Right renal cortex interstitium (tissue), 3 donors: ENCODE measurements around the gene NEK5. TPM values are rescaled to one million over a fixed set of nuclear protein-coding genes. Genes with fewer than 3 reads are reported as not detected.
"Not testable (repeated sequence)": the region's sequence is repeated elsewhere in the genome, so short reads cannot be mapped to it uniquely, and the experiment has no call there.

Source experiments
- DNase-seq, 3 donors: peaks; one replicate each; pipeline ENCODE4 v3.0.0-alpha.2; 2013; ENCODE audit warnings: low read depth in 3 of 3, low spot score in 2 of 3
- polyA plus RNA-seq, 3 donors: library from polyadenylated mRNA; unstranded; fragments of 120-200 nt; gene quantifications; one replicate each; pipeline ENCODE4 v1.2.1, GENCODE V29; 2013; ENCODE audit not compliant: insufficient read length in 3 of 3

NEK5 gene
- polyA plus RNA-seq, 3 donors: 3.0 to 4.1 (median 3.3) TPM

DNA sequence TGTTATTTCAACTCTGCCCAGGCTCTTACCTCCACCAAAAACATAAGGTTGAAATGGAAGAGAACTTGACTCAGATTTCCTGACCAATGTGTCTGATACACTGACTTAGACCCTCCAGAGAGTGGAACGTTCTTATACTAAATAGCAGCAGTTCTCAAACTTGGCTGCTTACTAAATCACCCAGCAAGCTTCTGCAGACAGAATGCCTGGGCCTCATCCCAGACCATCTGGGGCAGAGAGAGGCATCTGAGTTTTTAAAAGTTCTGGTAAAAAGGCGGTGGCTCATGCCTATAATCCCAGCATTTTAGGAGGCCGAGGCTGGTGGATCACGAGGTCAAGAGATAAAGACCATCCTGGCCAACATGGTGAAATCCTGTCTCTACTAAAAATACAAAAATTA is 46.3 kb downstream of the NEK5 start:
- DNase-seq: no peak

DNA sequence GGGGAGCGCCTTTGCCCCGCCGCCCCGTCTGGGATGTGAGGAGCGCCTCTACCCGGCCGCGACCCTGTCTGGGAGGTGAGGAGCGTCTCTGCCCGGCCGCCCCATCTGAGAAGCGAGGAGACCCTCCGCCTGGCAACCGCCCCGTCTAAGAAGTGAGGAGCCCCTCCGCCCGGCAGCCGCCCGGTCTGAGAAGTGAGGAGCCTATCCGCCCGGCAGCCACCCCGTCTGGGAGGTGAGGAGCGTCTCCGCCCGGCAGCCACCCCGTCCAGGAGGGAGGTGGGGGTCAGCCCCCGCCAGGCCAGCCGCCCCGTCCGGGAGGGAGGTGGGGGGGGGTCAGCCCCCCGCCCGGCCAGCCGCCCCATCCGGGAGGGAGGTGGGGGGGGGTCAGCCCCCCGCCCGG is 49.0 kb downstream of the NEK5 start:
- DNase-seq: not testable (repeated sequence)

DNA sequence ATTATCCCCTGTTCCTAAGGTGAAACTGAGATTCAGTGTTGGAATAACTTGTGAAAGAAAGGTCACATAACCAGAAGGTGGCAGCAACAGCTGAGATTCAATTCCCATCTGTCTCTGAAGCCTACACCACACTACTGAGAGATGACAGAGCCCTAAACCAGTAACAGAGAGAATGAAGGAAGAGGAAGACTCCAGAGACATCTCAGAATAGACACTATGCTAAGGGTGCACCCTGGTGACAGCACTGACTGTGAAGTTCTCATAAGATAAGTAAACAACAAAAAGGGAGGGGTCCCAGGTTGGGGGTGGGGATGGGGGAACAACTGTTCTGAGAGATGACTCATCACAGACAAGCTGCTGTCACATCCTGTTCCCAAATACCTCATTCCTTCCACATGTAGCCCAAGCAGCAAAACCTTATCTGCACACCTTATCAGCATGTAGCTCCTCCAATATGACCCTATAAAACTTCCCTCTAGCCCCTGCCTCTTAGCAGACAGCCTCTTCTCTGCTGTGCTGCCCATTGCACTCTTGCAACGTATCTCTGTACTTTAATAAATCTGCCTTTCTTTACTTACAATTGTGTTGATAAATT is 57.8 kb downstream of the NEK5 start:
- DNase-seq: no peak

GRCh38 chr13:52067237-52067636 is 61.6 kb downstream of the NEK5 start:
- DNase-seq: no peak

- no peak for DNase-seq
These were observed 67.3 kb downstream of the NEK5 start for GRCh38 chr13:52061587-52061986.

DNA sequence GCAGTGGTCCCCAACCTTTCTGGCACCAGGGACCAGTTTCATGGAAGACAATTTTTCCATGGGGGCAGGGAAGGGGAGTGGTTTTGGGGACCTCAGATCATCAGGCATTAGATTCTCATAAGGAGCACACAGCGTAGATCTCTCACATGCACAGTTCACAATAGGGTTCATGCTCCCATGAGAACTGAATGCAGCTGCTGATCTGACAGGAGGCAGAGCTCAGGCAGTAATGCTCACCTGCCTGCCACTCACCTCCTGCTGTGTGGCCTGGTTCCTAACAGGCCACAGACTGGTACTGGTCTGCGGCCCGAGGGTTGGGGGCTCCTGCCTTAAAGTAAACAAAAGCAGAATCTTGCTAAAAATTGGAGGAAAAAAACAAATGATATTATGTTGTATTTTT is 67.8 kb downstream of the NEK5 start:
- DNase-seq: not testable (repeated sequence)

DNA sequence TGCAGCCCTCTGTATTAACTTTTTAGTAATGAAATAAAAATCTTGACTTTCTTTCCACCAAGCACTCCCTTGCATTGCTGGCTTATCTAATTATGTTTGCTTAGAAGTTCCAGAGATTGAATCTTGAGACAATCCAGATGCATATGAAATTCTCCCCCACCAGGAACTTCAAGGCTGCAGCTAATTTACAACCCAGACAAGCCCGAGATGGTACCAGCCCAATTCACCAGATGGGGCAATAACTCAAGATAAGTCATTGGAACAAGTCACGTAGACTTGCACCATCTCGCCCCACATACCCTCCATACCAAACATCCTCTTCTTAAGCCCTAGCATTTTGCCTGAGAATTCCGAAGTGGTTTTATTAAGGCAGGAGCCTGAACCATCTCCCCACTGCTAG is 75.4 kb downstream of the NEK5 start:
- DNase-seq: no peak

DNA sequence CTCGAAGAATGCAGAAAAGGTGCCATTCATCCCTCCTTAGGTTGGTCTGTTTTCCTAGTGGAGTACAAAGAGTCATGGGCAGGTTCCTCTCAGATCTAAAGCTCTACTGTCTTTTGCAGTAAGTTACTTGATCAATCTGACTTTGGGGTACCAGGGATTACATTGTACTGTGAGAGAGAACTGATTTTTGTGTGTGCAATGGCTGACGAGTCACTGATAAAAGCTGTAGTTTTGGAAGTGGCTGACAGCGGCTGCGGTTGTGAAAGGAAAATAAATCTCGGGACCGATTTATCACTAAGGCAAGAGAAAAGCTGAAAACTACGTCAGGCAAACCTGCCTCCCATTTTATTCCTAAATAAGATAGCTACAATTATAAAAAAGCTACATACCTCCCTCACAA is 77.5 kb downstream of the NEK5 start:
- no peak for DNase-seq

DNA sequence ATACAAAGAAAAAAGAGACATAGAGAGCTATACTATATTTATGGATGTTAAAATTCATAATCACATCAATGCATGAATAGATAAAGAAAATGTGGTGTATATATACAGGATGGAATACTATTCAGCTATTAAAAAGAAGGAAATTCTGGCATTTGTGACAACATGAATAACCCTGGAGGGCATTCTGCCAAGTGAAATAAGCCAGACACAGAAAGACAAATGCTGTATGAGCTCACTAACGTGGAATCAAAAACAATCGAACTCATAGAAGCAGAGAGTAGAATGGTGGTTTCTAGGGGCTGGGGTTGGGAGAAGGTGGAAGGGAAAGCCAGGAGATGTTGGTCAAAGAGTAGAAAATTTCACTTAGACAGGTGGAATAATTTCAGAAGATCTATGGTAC is 80.4 kb downstream of the NEK5 start:
- DNase-seq: no peak

DNA sequence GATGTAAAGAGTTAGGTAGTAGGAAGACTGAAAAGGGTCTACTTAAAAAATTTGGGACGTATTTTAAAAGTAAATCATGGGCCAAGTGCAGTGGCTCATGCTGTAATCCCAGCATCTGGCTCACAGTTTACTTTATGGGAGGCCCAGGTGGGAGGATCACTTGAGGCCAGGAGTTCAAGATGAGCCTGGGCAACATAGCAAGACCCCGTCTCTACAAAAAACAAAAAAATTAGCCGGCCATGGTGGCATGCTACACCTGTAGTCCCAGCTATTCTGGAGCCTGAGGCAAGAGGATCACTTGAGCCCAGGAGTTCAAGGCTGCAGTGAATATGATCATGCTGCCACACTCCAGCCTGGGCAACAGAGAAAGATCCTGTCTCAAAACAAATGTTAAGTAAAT is 81.4 kb downstream of the NEK5 start:
- no peak for DNase-seq

GRCh38 chr13:52043675-52044074 is 85.2 kb downstream of the NEK5 start:
- DNase-seq: no peak

- no peak for DNase-seq
These were observed 92.8 kb downstream of the NEK5 start for GRCh38 chr13:52036037-52036436.

GRCh38 chr13:52034616-52035226 is 94.2 kb downstream of the NEK5 start:
- DNase-seq: no peak

- no peak for DNase-seq
These were observed 95.8 kb downstream of the NEK5 start for GRCh38 chr13:52033039-52033438.

GRCh38 chr13:52030401-52030800 is 98.5 kb downstream of the NEK5 start:
- not testable (repeated sequence) for DNase-seq

DNA sequence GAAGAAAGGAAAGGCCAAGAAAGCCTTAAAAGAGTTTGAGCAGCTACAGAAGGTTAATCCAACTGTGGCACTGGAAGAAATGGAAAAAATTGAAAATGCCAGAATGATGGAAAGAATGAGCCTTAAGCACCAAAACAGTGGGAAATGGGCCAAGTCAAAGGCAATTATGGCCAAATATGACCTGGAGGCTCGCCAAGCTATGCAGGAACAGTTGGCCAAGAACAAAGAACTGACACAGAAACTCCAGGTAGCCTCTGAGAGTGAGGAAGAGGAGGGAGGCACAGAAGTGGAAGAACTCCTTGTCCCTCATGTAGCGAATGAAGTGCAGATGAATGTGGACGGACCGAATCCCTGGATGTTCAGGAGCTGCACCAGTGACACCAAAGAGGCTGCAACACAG is 99.3 kb downstream of the NEK5 start:
- no peak for DNase-seq

GRCh38 chr13:52027832-52028231 is 101.0 kb downstream of the NEK5 start:
- DNase-seq: no peak

DNA sequence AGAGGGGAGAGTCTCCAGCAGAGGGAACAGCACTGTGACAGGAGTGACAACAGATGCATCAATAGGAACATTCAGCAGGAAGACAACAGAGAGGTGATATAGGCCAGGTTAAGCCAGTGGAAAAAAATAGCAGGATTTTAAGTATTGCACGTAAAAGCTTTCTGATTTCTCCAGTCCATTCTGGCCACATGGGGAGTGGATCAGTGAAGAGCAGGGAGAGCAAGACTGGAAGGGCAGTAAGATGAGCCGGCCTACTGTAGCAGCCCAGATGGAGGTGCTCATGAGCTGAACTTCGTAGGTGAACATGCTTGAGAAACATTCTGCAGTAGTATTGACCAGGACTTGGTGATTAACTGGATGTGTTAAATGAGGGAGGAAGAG is 102.6 kb downstream of the NEK5 start:
- no peak for DNase-seq

- DNase-seq: no peak
These were observed 103.2 kb downstream of the NEK5 start for GRCh38 chr13:52025475-52026245.

DNA sequence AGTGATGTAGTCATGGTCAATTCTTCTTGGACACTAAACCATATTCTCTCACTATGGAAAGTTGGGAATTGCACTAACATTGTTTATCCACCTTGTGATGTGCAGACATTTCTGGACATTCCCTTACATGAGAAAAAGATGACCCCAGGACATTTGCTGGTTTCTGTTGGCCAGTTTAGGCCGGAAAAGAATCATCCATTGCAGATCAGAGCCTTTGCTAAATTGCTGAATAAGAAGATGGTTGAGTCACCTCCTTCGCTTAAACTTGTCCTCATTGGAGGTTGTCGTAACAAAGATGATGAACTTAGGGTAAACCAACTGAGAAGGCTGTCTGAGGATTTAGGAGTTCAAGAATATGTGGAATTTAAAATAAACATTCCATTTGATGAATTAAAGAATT is 104.4 kb downstream of the NEK5 start, which contains the start of gene UTP14C:
UTP14C (plus strand) TSS at position 211 of the 400 bp plus-strand sequence. CDS start 4,114 bp downstream, outside the sequence.
- DNase-seq: no peak

GRCh38 chr13:52022356-52022755 is 106.5 kb downstream of the NEK5 start:
- no peak for DNase-seq

DNA sequence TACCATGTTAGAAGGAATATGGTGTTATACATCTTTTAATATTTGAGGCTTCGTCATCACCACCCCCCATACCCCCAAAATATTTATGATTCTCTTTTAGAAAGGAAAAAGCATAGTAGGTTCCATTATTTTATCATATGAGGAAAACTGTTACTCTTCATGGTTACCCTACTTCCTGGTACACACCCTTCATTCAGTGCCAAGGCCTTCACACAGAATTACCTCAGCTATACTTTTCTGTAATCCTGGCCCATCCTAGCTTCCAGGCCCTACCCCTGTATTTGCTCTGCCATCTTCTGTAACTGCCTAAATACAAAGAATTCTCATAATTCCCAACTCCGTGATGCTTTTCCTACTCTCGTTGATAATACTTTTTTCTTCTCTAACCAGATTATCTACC is 108.7 kb downstream of the NEK5 start:
- no peak for DNase-seq
